GM12878 (cell line): ENCODE results near the gene CNGB1. TPM values are rescaled to one million over a fixed set of nuclear protein-coding genes. Genes with fewer than 3 reads are reported as not detected.

Experiments used
- ATAC-seq: fragments of 200-7000 bp; cut with Tn5 transposase; 3 replicates; pipeline ENCODE4 v1.9.1; 2020; ENCODE audit warnings: mild to moderate bottlenecking, moderate library complexity
- BruUV-seq: library from RNA; stranded (reverse); fragments of 400-500 nt; replicated peaks from 2 replicates; lab custom pipeline; 2021; lab: Mats Ljungman, UMichigan
- CTCF ChIA-PET: fragments of 300-600 bp; sonication (Branson Sonifier 250); formaldehyde crosslinking; extraction: SDS; loops from one replicate; lab custom pipeline; 2021; ENCODE audit warnings: inconsistent platforms; lab: Yijun Ruan, JAX
- POLR2A ChIA-PET: fragments of 350-600 bp; formaldehyde crosslinking; extraction: SDS; loops from one replicate; lab custom pipeline; 2021; ENCODE audit warnings: inconsistent platforms; lab: Charles Lee
- RAD21 ChIA-PET: fragments of 300-600 bp; sonication (Branson Sonifier 250); formaldehyde crosslinking; loops from one replicate; lab custom pipeline; 2023; ENCODE audit warnings: antibody characterized with exemption; ENCODE audit not compliant: unreplicated experiment; lab: Charles Lee
- SMC1A ChIA-PET: fragments of 300-600 bp; sonication (Branson Sonifier 250); formaldehyde crosslinking; loops from one replicate; lab custom pipeline; 2023; ENCODE audit not compliant: unreplicated experiment, uncharacterized antibody; lab: Charles Lee
- DNase-seq: peaks from one replicate; pipeline ENCODE4 v3.0.0-alpha.2; 2011; ENCODE audit warnings: low read depth, low spot score
- FAIRE-seq: peaks from 3 replicates; lab custom pipeline; 2011; peaks lifted over from hg19 to GRCh38; lab: Jason Lieb, UNC
- H2AFZ ChIP-seq: 2 replicates; pipeline ENCODE4 v1.6.0; 2011; ENCODE audit warnings: low read depth, low read length, control low read depth; ENCODE audit not compliant: control insufficient read depth
- H3K27ac ChIP-seq: 2 replicates; pipeline ENCODE4 v1.5.1; 2011; ENCODE audit warnings: control low read depth; ENCODE audit not compliant: control insufficient read depth, insufficient read depth
- H3K27me3 ChIP-seq, 2 experiments: replicated peaks in 1 of 2; 2 replicates each; pipeline versions ENCODE4 v1.6.0 to v1.6.1; 2011; ENCODE audit warnings: low read length in 1 of 2; ENCODE audit not compliant: control insufficient read depth in 2 of 2, insufficient read depth in 2 of 2
- H3K36me3 ChIP-seq, 2 experiments: 2 replicates each; pipeline ENCODE4 v1.5.1; 2011; ENCODE audit warnings: low read length in 1 of 2; ENCODE audit not compliant: control insufficient read depth in 2 of 2, insufficient read depth in 2 of 2
- H3K4me1 ChIP-seq: 2 replicates; pipeline ENCODE4 v1.6.1; 2011; ENCODE audit warnings: mild to moderate bottlenecking, low read length, moderate library complexity, mixed read lengths; ENCODE audit not compliant: control insufficient read depth, insufficient read depth
- H3K4me2 ChIP-seq: 2 replicates; pipeline ENCODE4 v1.6.0; 2011; ENCODE audit warnings: control low read depth; ENCODE audit not compliant: control insufficient read depth, insufficient read depth
- H3K4me3 ChIP-seq: fragments of 200-600 bp; sonication (generic); 2 replicates; pipeline ENCODE4 v1.5.1; 2016
- H3K79me2 ChIP-seq: 2 replicates; pipeline ENCODE4 v1.6.0; 2011; ENCODE audit warnings: low read length; ENCODE audit not compliant: control insufficient read depth, insufficient read depth
- H3K9ac ChIP-seq: 2 replicates; pipeline ENCODE4 v1.8.0; 2011; ENCODE audit warnings: low read length, control low read depth, mixed read lengths; ENCODE audit not compliant: control insufficient read depth, insufficient read depth
- H3K9me3 ChIP-seq: replicated peaks from 3 replicates; pipeline ENCODE4 v1.5.1; 2011; ENCODE audit warnings: mild to moderate bottlenecking, low read length; ENCODE audit not compliant: control insufficient read depth, insufficient read depth
- H4K20me1 ChIP-seq: 2 replicates; pipeline ENCODE4 v1.6.0; 2011; ENCODE audit not compliant: control insufficient read depth, insufficient read depth
- CREM ChIP-seq: IDR thresholded peaks from 2 replicates; pipeline ENCODE4 v1.6.1; 2014; ENCODE audit warnings: antibody characterized with exemption, low read depth
- EP300 ChIP-seq, 2 experiments: fragments of 150-350 bp in 1 of 2; IDR thresholded peaks; 2 replicates each; pipeline ENCODE4 v1.6.1; 2011 to 2012; ENCODE audit warnings: low read depth in 2 of 2, low read length in 2 of 2, borderline replicate concordance in 1 of 2, improper control_type of control experiment in 1 of 2, inconsistent platforms in 1 of 2; ENCODE audit not compliant: control insufficient read depth in 1 of 2
- IKZF1 ChIP-seq: fragments of 450-650 bp; conservative IDR thresholded peaks from 2 replicates; pipeline ENCODE4 v1.6.1; 2017; ENCODE audit warnings: antibody characterized with exemption, mild to moderate bottlenecking
- MYC ChIP-seq: IDR thresholded peaks from 2 replicates; pipeline ENCODE4 v1.6.1; 2011; ENCODE audit warnings: mild to moderate bottlenecking, low read length, moderate library complexity, inconsistent platforms; ENCODE audit not compliant: insufficient read depth, insufficient replicate concordance, insufficient read length, severe bottlenecking
- SKIL ChIP-seq: fragments of 450-650 bp; IDR thresholded peaks from 2 replicates; pipeline ENCODE4 v1.6.1; 2017; ENCODE audit warnings: mild to moderate bottlenecking, low read depth, inconsistent platforms; ENCODE audit not compliant: poor library complexity, severe bottlenecking
- WGBS: methylation state at CpG from one replicate; pipeline ENCODE4 v1.1.6; 2016; ENCODE audit warnings: low lambda C conversion rate; ENCODE audit not compliant: insufficient replicate concordance, insufficient coverage; ENCODE audit errors: missing lambda C conversion rate; 5-methylcytosine and 5-hydroxymethylcytosine counted together
- in situ Hi-C: fragments of 300-500 bp; cut with MboI; formaldehyde crosslinking; loops from 9 replicates; pipeline ENCODE4 v1.14.3; 2018; ENCODE audit warnings: mixed read lengths
- intact Hi-C: fragments of 100-400 bp; cut with micrococcal nuclease; formaldehyde crosslinking; loops from one replicate; pipeline ENCODE4 v1.14.2; 2022; ENCODE audit not compliant: unreplicated experiment
- polyA plus RNA-seq, 11 experiments: library from polyadenylated mRNA; depleted of rRNA in 4 of 11; unstranded in 6 of 11; stranded (reverse) in 5 of 11; fragments of >200 nt; fragmentation: Nextera tagmentation in 4 of 11; fragmentation: Illumina TruSeq in 1 of 11; extraction: Ambion mirVana in 4 of 11; extraction: Trizol in 1 of 11; gene quantifications; 1 replicate in 1 of 11; 2 replicates in 10 of 11; pipeline versions ENCODE4 v1.2.1 to v1.2.3, GENCODE V29; 2011 to 2016; ENCODE audit warnings: inconsistent platforms in 2 of 11, missing spikeins in 2 of 11, low read depth in 1 of 11
- total RNA-seq, 4 experiments: library from RNA; depleted of rRNA in 3 of 4; stranded (reverse); fragments of >200 nt in 3 of 4; fragmentation: Illumina TruSeq in 1 of 4; extraction: Trizol in 1 of 4; gene quantifications; 2 replicates each; pipeline versions ENCODE4 v1.2.1 to v1.2.3, GENCODE V29; 2013 to 2021

Gene CNGB1
- total and polyA plus RNA-seq, 10 of the 15 experiments (the other 5 are each of a cell fraction or from before 2014, with no cell fraction given): 0.03 TPM; not detected in 9

GRCh38 chr16:57916735-57917438 lies 54.0 kb downstream of the CNGB1 start:
- no peak overlapping the region for H3K4me2 ChIP-seq
- FAIRE-seq: no peak
- H3K9ac ChIP-seq: no peak overlapping the region

GRCh38 chr16:57915811-57916488 lies 55.0 kb downstream of the CNGB1 start:
- DNase-seq (no peak), FAIRE-seq (no peak), ATAC-seq (no peak)
- ChIA-PET CTCF (no interaction called here), SMC1A (interaction anchor here (0.7 kb wide), 1 partner anchor 9 kb away, joined by 3 read pairs; no protein-coding TSS in a partner anchor), RAD21 (interaction anchor here (0.7 kb wide), 1 partner anchor 202 kb away, joined by 3 read pairs; no protein-coding TSS in a partner anchor), POLR2A (no interaction called here)
- Histone ChIP-seq H4K20me1 (no peaks in the 10 kb centered on the region), H3K4me2 (no peak overlapping the region), H3K4me1 (no peaks in the 10 kb centered on the region), H3K4me3 (no peak overlapping the region), H3K27ac (no peak overlapping the region), H3K27me3 (peaks cover 0 to 2% of the 10 kb centered on the region in 2 experiments; a peak in 1 of 4 replicates), H3K79me2 (no peaks in the 10 kb centered on the region), H3K9me3 (no peaks in the 10 kb centered on the region), H3K36me3 (no peaks in the 10 kb centered on the region), H3K9ac (no peak overlapping the region), H2AFZ (no peak overlapping the region)
- intact Hi-C loops: no loop called here
- WGBS: 13% methylated on average over 10 of the region's 12 CpGs
- in situ Hi-C loops: no loop called here
- TF ChIP-seq SKIL: no peak
- no TSS peak for BruUV-seq

More at GRCh38 chr16:57916735-57917438, 54.0 kb downstream of the CNGB1 start:
- Histone ChIP-seq H3K27ac (no peak overlapping the region), H3K27me3 (peaks cover 0 to 2% of the 10 kb centered on the region in 2 experiments; a peak in 1 of 4 replicates)
- TF ChIP-seq EP300 (IDR thresholded peaks at IDR 0.05; ENCODE audit: borderline replicate concordance in 1 of 2, control insufficient read depth in 1 of 2, low read depth in 2 of 2, low read length in 2 of 2) (no peak), MYC (no peak), CREM (no peak), IKZF1 (no peak)
- TF ChIP-seq, all 136 proteins: peak for 0
- DNase-seq: no peak
- Histone ChIP-seq H4K20me1 (no peaks in the 10 kb centered on the region; the same call in 1 of the 2 replicates), H3K4me3 (no peak overlapping the region), H3K9me3 (no peaks in the 10 kb centered on the region), H3K4me1 (no peaks in the 10 kb centered on the region), H3K36me3 (no peaks in the 10 kb centered on the region), H3K79me2 (no peaks in the 10 kb centered on the region), H2AFZ (no peak overlapping the region)
- WGBS: 54% methylated on average over 17 of the region's 17 CpGs
- ChIA-PET CTCF (no interaction called here), POLR2A (no interaction called here), SMC1A (no interaction called here), RAD21 (no interaction called here)
- in situ Hi-C loops: no loop called here
- intact Hi-C loops: no loop called here
- no TSS peak for BruUV-seq
- ATAC-seq: no peak
